GM12878 (cell line): ENCODE data around the gene TTC23L. TPM values are rescaled to one million over a fixed set of nuclear protein-coding genes. Genes with fewer than 3 reads are reported as not detected.

Source experiments
- ATAC-seq: fragments of 200-7000 bp; cut with Tn5 transposase; 3 replicates; pipeline ENCODE4 v1.9.1; 2020; ENCODE audit warnings: mild to moderate bottlenecking, moderate library complexity
- BruUV-seq: library from RNA; stranded (reverse); fragments of 400-500 nt; replicated peaks from 2 replicates; lab custom pipeline; 2021; lab: Mats Ljungman, UMichigan
- CTCF ChIA-PET: fragments of 300-600 bp; sonication (Branson Sonifier 250); formaldehyde crosslinking; extraction: SDS; loops from one replicate; lab custom pipeline; 2021; ENCODE audit warnings: inconsistent platforms; lab: Yijun Ruan, JAX
- POLR2A ChIA-PET: fragments of 350-600 bp; formaldehyde crosslinking; extraction: SDS; loops from one replicate; lab custom pipeline; 2021; ENCODE audit warnings: inconsistent platforms; lab: Charles Lee
- RAD21 ChIA-PET: fragments of 300-600 bp; sonication (Branson Sonifier 250); formaldehyde crosslinking; loops from one replicate; lab custom pipeline; 2023; ENCODE audit warnings: antibody characterized with exemption; ENCODE audit not compliant: unreplicated experiment; lab: Charles Lee
- SMC1A ChIA-PET: fragments of 300-600 bp; sonication (Branson Sonifier 250); formaldehyde crosslinking; loops from one replicate; lab custom pipeline; 2023; ENCODE audit not compliant: unreplicated experiment, uncharacterized antibody; lab: Charles Lee
- DNase-seq: peaks from one replicate; pipeline ENCODE4 v3.0.0-alpha.2; 2011; ENCODE audit warnings: low read depth, low spot score
- FAIRE-seq: peaks from 3 replicates; lab custom pipeline; 2011; peaks lifted over from hg19 to GRCh38; lab: Jason Lieb, UNC
- H2AFZ ChIP-seq: 2 replicates; pipeline ENCODE4 v1.6.0; 2011; ENCODE audit warnings: low read depth, low read length, control low read depth; ENCODE audit not compliant: control insufficient read depth
- H3K27ac ChIP-seq: 2 replicates; pipeline ENCODE4 v1.5.1; 2011; ENCODE audit warnings: control low read depth; ENCODE audit not compliant: control insufficient read depth, insufficient read depth
- H3K27me3 ChIP-seq, 2 experiments: replicated peaks in 1 of 2; 2 replicates each; pipeline versions ENCODE4 v1.6.0 to v1.6.1; 2011; ENCODE audit warnings: low read length in 1 of 2; ENCODE audit not compliant: control insufficient read depth in 2 of 2, insufficient read depth in 2 of 2
- H3K36me3 ChIP-seq, 2 experiments: 2 replicates each; pipeline ENCODE4 v1.5.1; 2011; ENCODE audit warnings: low read length in 1 of 2; ENCODE audit not compliant: control insufficient read depth in 2 of 2, insufficient read depth in 2 of 2
- H3K4me1 ChIP-seq: 2 replicates; pipeline ENCODE4 v1.6.1; 2011; ENCODE audit warnings: mild to moderate bottlenecking, low read length, moderate library complexity, mixed read lengths; ENCODE audit not compliant: control insufficient read depth, insufficient read depth
- H3K4me2 ChIP-seq: 2 replicates; pipeline ENCODE4 v1.6.0; 2011; ENCODE audit warnings: control low read depth; ENCODE audit not compliant: control insufficient read depth, insufficient read depth
- H3K4me3 ChIP-seq: fragments of 200-600 bp; sonication (generic); 2 replicates; pipeline ENCODE4 v1.5.1; 2016
- H3K79me2 ChIP-seq: 2 replicates; pipeline ENCODE4 v1.6.0; 2011; ENCODE audit warnings: low read length; ENCODE audit not compliant: control insufficient read depth, insufficient read depth
- H3K9ac ChIP-seq: 2 replicates; pipeline ENCODE4 v1.8.0; 2011; ENCODE audit warnings: low read length, control low read depth, mixed read lengths; ENCODE audit not compliant: control insufficient read depth, insufficient read depth
- H3K9me3 ChIP-seq: replicated peaks from 3 replicates; pipeline ENCODE4 v1.5.1; 2011; ENCODE audit warnings: mild to moderate bottlenecking, low read length; ENCODE audit not compliant: control insufficient read depth, insufficient read depth
- H4K20me1 ChIP-seq: 2 replicates; pipeline ENCODE4 v1.6.0; 2011; ENCODE audit not compliant: control insufficient read depth, insufficient read depth
- BCLAF1 ChIP-seq: fragments of 450-650 bp; IDR thresholded peaks from 2 replicates; pipeline ENCODE4 v1.6.1; 2017; ENCODE audit warnings: antibody characterized with exemption, mild to moderate bottlenecking, moderate library complexity
- CBFB ChIP-seq: IDR thresholded peaks from 2 replicates; pipeline ENCODE4 v1.6.1; 2016; ENCODE audit warnings: antibody characterized with exemption, low read depth
- CHD4 ChIP-seq: fragments of 200-600 bp; sonication (generic); IDR thresholded peaks from 2 replicates; pipeline ENCODE4 v1.6.1; 2016; ENCODE audit warnings: mild to moderate bottlenecking
- KLF5 ChIP-seq: fragments of 450-650 bp; IDR thresholded peaks from 2 replicates; pipeline ENCODE4 v1.6.1; 2014; ENCODE audit warnings: mild to moderate bottlenecking; ENCODE audit not compliant: partially characterized antibody
- LARP7 ChIP-seq: fragments of 450-650 bp; IDR thresholded peaks from 2 replicates; pipeline ENCODE4 v1.6.1; 2017; ENCODE audit warnings: mild to moderate bottlenecking
- NRF1 ChIP-seq: conservative IDR thresholded peaks from 2 replicates; pipeline ENCODE4 v1.6.1; 2011; ENCODE audit warnings: mild to moderate bottlenecking, low read depth, low read length, improper control_type of control experiment
- RFX5 ChIP-seq: IDR thresholded peaks from 2 replicates; pipeline ENCODE4 v1.6.1; 2011; ENCODE audit warnings: low read depth, low read length, improper control_type of control experiment
- RUNX3 ChIP-seq: IDR thresholded peaks from 2 replicates; pipeline ENCODE4 v1.6.1; 2012; ENCODE audit warnings: low read length, inconsistent platforms
- SMC3 ChIP-seq: IDR thresholded peaks from 2 replicates; pipeline ENCODE4 v1.6.1; 2011; ENCODE audit warnings: low read length, improper control_type of control experiment, borderline replicate concordance
- SP1 ChIP-seq: IDR thresholded peaks from one replicate; pipeline ENCODE4 v1.6.1; 2011; ENCODE audit warnings: low read depth, low read length
- WGBS: methylation state at CpG from one replicate; pipeline ENCODE4 v1.1.6; 2016; ENCODE audit warnings: low lambda C conversion rate; ENCODE audit not compliant: insufficient replicate concordance, insufficient coverage; ENCODE audit errors: missing lambda C conversion rate; 5-methylcytosine and 5-hydroxymethylcytosine counted together
- in situ Hi-C: fragments of 300-500 bp; cut with MboI; formaldehyde crosslinking; loops from 9 replicates; pipeline ENCODE4 v1.14.3; 2018; ENCODE audit warnings: mixed read lengths
- intact Hi-C: fragments of 100-400 bp; cut with micrococcal nuclease; formaldehyde crosslinking; loops from one replicate; pipeline ENCODE4 v1.14.2; 2022; ENCODE audit not compliant: unreplicated experiment
- polyA plus RNA-seq, 11 experiments: library from polyadenylated mRNA; depleted of rRNA in 4 of 11; unstranded in 6 of 11; stranded (reverse) in 5 of 11; fragments of >200 nt; fragmentation: Nextera tagmentation in 4 of 11; fragmentation: Illumina TruSeq in 1 of 11; extraction: Ambion mirVana in 4 of 11; extraction: Trizol in 1 of 11; gene quantifications; 1 replicate in 1 of 11; 2 replicates in 10 of 11; pipeline versions ENCODE4 v1.2.1 to v1.2.3, GENCODE V29; 2011 to 2016; ENCODE audit warnings: inconsistent platforms in 2 of 11, missing spikeins in 2 of 11, low read depth in 1 of 11
- total RNA-seq, 4 experiments: library from RNA; depleted of rRNA in 3 of 4; stranded (reverse); fragments of >200 nt in 3 of 4; fragmentation: Illumina TruSeq in 1 of 4; extraction: Trizol in 1 of 4; gene quantifications; 2 replicates each; pipeline versions ENCODE4 v1.2.1 to v1.2.3, GENCODE V29; 2013 to 2021
- TF ChIP-seq, protein P1 (sequence below): fragments of 450-650 bp; formaldehyde crosslinking; IDR thresholded peaks from 2 replicates; pipeline ENCODE4 v1.4.0; 2022; ENCODE audit warnings: mild to moderate bottlenecking, moderate library complexity

The TTC23L gene
- total and polyA plus RNA-seq, 10 of the 15 experiments (the other 5 are each of a cell fraction or from before 2014, with no cell fraction given), result 0.09 to 0.34 TPM; not detected in 8

- no peaks in the 10 kb centered on the region for H3K9me3 ChIP-seq
- no peak for FAIRE-seq
- POLR2A ChIA-PET, result no interaction called here
- SMC1A ChIA-PET, result interaction anchor here (3.0 kb wide), 1 partner anchor 368 kb away, joined by 10 read pairs; no protein-coding TSS in a partner anchor
- H3K79me2 ChIP-seq, result no peaks in the 10 kb centered on the region
- no peak for ATAC-seq
- H3K9ac ChIP-seq, result no peak overlapping the region
- no peak overlapping the region for H3K4me2 ChIP-seq
- no peak overlapping the region for H2AFZ ChIP-seq
- WGBS, result 56% methylated on average over 5 of the region's 5 CpGs
- H4K20me1 ChIP-seq, result no peaks in the 10 kb centered on the region
- no peaks in the 10 kb centered on the region for H3K4me1 ChIP-seq
- TF ChIP-seq KLF5 (no peak), CHD4 (no peak), RFX5 (no peak), SP1 (no peak), CBFB (no peak), BCLAF1 (no peak), NRF1 (no peak), RUNX3 (no peak), SMC3 (no peak), LARP7 (no peak)
- TF ChIP-seq, protein P1, sequence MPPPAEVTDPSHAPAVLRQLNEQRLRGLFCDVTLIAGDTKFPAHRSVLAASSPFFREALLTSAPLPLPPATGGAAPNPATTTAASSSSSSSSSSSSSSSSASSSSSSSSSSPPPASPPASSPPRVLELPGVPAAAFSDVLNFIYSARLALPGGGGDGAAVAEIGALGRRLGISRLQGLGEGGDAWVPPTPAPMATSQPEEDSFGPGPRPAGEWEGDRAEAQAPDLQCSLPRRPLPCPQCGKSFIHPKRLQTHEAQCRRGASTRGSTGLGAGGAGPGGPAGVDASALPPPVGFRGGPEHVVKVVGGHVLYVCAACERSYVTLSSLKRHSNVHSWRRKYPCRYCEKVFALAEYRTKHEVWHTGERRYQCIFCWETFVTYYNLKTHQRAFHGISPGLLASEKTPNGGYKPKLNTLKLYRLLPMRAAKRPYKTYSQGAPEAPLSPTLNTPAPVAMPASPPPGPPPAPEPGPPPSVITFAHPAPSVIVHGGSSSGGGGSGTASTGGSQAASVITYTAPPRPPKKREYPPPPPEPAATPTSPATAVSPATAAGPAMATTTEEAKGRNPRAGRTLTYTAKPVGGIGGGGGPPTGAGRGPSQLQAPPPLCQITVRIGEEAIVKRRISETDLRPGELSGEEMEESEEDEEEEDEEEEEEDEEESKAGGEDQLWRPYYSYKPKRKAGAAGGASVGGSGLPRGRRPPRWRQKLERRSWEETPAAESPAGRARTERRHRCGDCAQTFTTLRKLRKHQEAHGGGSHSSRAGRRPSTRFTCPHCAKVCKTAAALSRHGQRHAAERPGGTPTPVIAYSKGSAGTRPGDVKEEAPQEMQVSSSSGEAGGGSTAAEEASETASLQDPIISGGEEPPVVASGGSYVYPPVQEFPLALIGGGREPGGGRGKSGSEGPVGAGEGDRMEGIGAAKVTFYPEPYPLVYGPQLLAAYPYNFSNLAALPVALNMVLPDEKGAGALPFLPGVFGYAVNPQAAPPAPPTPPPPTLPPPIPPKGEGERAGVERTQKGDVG (CRISPR knock-in tag), result no peak
- no TSS peak for BruUV-seq
- DNase-seq, result no peak
- H3K36me3 ChIP-seq, result no peaks in the 10 kb centered on the region
- no peaks in the 10 kb centered on the region for H3K27me3 ChIP-seq
- intact Hi-C loops (no loop called here), in situ Hi-C loops (no loop called here)
- RAD21 ChIA-PET, result no interaction called here
- H3K4me3 ChIP-seq, result no peak overlapping the region
- no peak overlapping the region for H3K27ac ChIP-seq
- CTCF ChIA-PET, result interaction anchor here (2.4 kb wide), 1 partner anchor 369 kb away, joined by 9 read pairs; no protein-coding TSS in a partner anchor
Observed at GRCh38 chr5:34891981-34892380, 53.0 kb downstream of the TTC23L start.
